Neural cell (in vitro differentiated cells): ENCODE results near the gene GGT6. TPM values are rescaled to one million over a fixed set of nuclear protein-coding genes. Genes with fewer than 3 reads are reported as not detected.
"Not testable (repeated sequence)": the region's sequence is repeated elsewhere in the genome, so short reads cannot be mapped to it uniquely, and the experiment has no call there.

Experiments
- H2AFZ ChIP-seq: fragments of 200-600, 300-800 bp; sonication (generic), shearing (Covaris generic); 2 replicates; pipeline ENCODE4 v1.6.0; 2014; ENCODE audit warnings: low read depth, mild to moderate bottlenecking, antibody characterized with exemption, low read length, moderate library complexity
- H3F3A ChIP-seq: fragments of 200-600 bp; shearing (Covaris generic); 2 replicates; pipeline ENCODE4 v1.6.1; 2016; ENCODE audit warnings: mild to moderate bottlenecking, moderate library complexity, mixed read lengths, antibody characterized with exemption, low read length; ENCODE audit not compliant: insufficient read depth, poor library complexity, severe bottlenecking
- H3K27ac ChIP-seq: fragments of 200-600, 300-800 bp; sonication (generic), shearing (Covaris generic); 2 replicates; pipeline ENCODE4 v1.5.1; 2014; ENCODE audit warnings: mild to moderate bottlenecking, low read length, moderate library complexity
- H3K27me3 ChIP-seq: fragments of 300-800, 200-600 bp; sonication (generic), shearing (Covaris generic); 2 replicates; pipeline ENCODE4 v1.6.0; 2014; ENCODE audit warnings: mild to moderate bottlenecking, low read depth, low read length, moderate library complexity; ENCODE audit not compliant: insufficient read depth
- H3K36me3 ChIP-seq: fragments of 300-800, 200-600 bp; sonication (generic), shearing (Covaris generic); 2 replicates; pipeline ENCODE4 v1.5.1; 2014; ENCODE audit warnings: mild to moderate bottlenecking, antibody characterized with exemption, low read length, moderate library complexity; ENCODE audit not compliant: insufficient read depth
- H3K4me2 ChIP-seq: fragments of 300-800, 200-600 bp; sonication (generic), shearing (Covaris generic); 2 replicates; pipeline ENCODE4 v1.6.0; 2014; ENCODE audit warnings: mild to moderate bottlenecking, low read length
- H3K4me3 ChIP-seq: fragments of 300-800, 200-600 bp; sonication (generic), shearing (Covaris generic); 2 replicates; pipeline ENCODE4 v1.5.1; 2014; ENCODE audit warnings: mild to moderate bottlenecking, low read length, moderate library complexity
- H3K79me2 ChIP-seq: fragments of 200-600 bp; shearing (Covaris generic); replicated peaks from 2 replicates; pipeline ENCODE4 v1.6.0; 2014; ENCODE audit warnings: mild to moderate bottlenecking, low read length, moderate library complexity; ENCODE audit not compliant: insufficient read depth
- H3K9ac ChIP-seq: fragments of 300-800, 200-600 bp; sonication (generic), shearing (Covaris generic); 2 replicates; pipeline ENCODE4 v1.6.1; 2016; ENCODE audit warnings: mild to moderate bottlenecking, low read length, mixed read lengths
- H3K9me2 ChIP-seq: fragments of 200-600 bp; shearing (Covaris generic); 2 replicates; pipeline ENCODE4 v1.6.1; 2016; ENCODE audit warnings: mild to moderate bottlenecking, low read length, mixed read lengths; ENCODE audit not compliant: insufficient read depth
- H3K9me3 ChIP-seq: fragments of 200-600, 300-800 bp; sonication (generic), shearing (Covaris generic); 2 replicates; pipeline ENCODE4 v1.6.1; 2016; ENCODE audit warnings: mild to moderate bottlenecking, mixed run types, low read length, moderate library complexity, mixed read lengths
- H4K20me1 ChIP-seq: fragments of 200-600 bp; shearing (Covaris generic); 2 replicates; pipeline ENCODE4 v1.6.1; 2016; ENCODE audit warnings: mild to moderate bottlenecking, mixed run types; ENCODE audit not compliant: insufficient read depth
- CTCF ChIP-seq: fragments of 450-650 bp; IDR thresholded peaks from 2 replicates; pipeline ENCODE4 v1.5.1; 2014; ENCODE audit warnings: antibody characterized with exemption, mild to moderate bottlenecking, moderate library complexity; ENCODE audit not compliant: poor library complexity, severe bottlenecking
- EP300 ChIP-seq: fragments of 450-650 bp; conservative IDR thresholded peaks from 2 replicates; pipeline ENCODE4 v1.6.1; 2014; ENCODE audit warnings: antibody characterized with exemption, mild to moderate bottlenecking, moderate library complexity; ENCODE audit not compliant: poor library complexity, severe bottlenecking
- EZH2 ChIP-seq: fragments of 200-600, 300-800 bp; shearing (Covaris generic), sonication (generic); IDR thresholded peaks from 2 replicates; pipeline ENCODE4 v1.6.1; 2014; ENCODE audit warnings: antibody characterized with exemption, low read length, borderline replicate concordance, mild to moderate bottlenecking; ENCODE audit not compliant: insufficient read depth, poor library complexity, severe bottlenecking
- MXI1 ChIP-seq: fragments of 450-650 bp; conservative IDR thresholded peaks from 2 replicates; pipeline ENCODE4 v1.6.1; 2014; ENCODE audit warnings: antibody characterized with exemption, mild to moderate bottlenecking; ENCODE audit not compliant: poor library complexity, severe bottlenecking
- POLR2AphosphoS5 ChIP-seq: IDR thresholded peaks from 2 replicates; pipeline ENCODE4 v1.6.1; 2012
- RAD21 ChIP-seq: fragments of 450-650 bp; conservative IDR thresholded peaks from 2 replicates; pipeline ENCODE4 v1.6.1; 2014; ENCODE audit warnings: antibody characterized with exemption, mild to moderate bottlenecking, moderate library complexity
- TAF1 ChIP-seq: IDR thresholded peaks from 2 replicates; pipeline ENCODE4 v1.6.1; 2012; ENCODE audit warnings: low read depth
- polyA plus RNA-seq: library from polyadenylated mRNA; depleted of rRNA; stranded (reverse); fragments of >200 nt; gene quantifications from 2 replicates; pipeline ENCODE4 v1.2.3, GENCODE V29; 2014
- TF ChIP-seq, protein P1 (sequence below): IDR thresholded peaks from 2 replicates; pipeline ENCODE4 v1.6.1; 2012; ENCODE audit warnings: borderline replicate concordance

Gene GGT6
- polyA plus RNA-seq, 1 donor from 2014 or later = not detected

GRCh38 chr17:4595685-4596342, 35.4 kb upstream of the GGT6 start:
- H3K4me3 ChIP-seq, H3K4me2 ChIP-seq, H3K36me3 ChIP-seq, H4K20me1 ChIP-seq, H3K9ac ChIP-seq, H3K9me3 ChIP-seq, H2AFZ ChIP-seq, H3K79me2 ChIP-seq, H3K27me3 ChIP-seq, H3F3A ChIP-seq, H3K9me2 ChIP-seq, H3K27ac ChIP-seq: not testable (repeated sequence)

GRCh38 chr17:4594931-4595684, 34.7 kb upstream of the GGT6 start:
- Histone ChIP-seq H3K4me2 (no peak overlapping the region), H4K20me1 (no peaks in the 10 kb centered on the region), H3K79me2 (no peaks in the 10 kb centered on the region), H2AFZ (no peak overlapping the region), H3K9me3 (no peaks in the 10 kb centered on the region), H3K4me3 (no peak overlapping the region), H3F3A (no peaks in the 10 kb centered on the region), H3K36me3 (no peaks in the 10 kb centered on the region), H3K27ac (no peak overlapping the region), H3K27me3 (no peaks in the 10 kb centered on the region), H3K9me2 (no peaks in the 10 kb centered on the region), H3K9ac (no peak overlapping the region)
- no peak for TF ChIP-seq MXI1
- TF ChIP-seq RAD21 = no peak
- TF ChIP-seq EP300 = no peak
- TF ChIP-seq POLR2AphosphoS5 = no peak
- no peak for TF ChIP-seq TAF1

DNA sequence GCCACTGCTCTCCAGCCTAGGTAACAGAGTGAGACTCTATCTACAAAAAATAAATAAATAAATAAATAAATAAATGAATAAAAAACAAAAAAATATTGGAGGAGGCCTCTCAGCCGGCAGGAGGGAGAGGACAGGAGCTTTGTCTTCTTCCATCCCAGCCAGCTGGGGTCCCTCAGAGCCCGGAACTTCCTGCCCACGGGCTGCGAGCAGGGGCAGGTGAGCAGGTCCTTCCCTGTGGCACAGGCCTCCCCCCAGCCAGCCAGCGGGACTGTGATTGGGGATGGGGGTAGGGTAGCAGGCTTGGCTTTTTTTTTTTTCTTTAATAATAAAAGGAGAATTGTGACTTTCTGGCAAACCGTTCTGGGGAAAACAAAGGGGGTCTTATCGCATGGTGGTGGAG, 34.0 kb upstream of the GGT6 start:
- Histone ChIP-seq H4K20me1 (no peaks in the 10 kb centered on the region), H2AFZ (no peak overlapping the region), H3K79me2 (no peaks in the 10 kb centered on the region), H3K4me3 (no peak overlapping the region), H3K36me3 (no peaks in the 10 kb centered on the region), H3K9me3 (no peaks in the 10 kb centered on the region), H3K9ac (no peak overlapping the region), H3K4me2 (no peak overlapping the region), H3F3A (no peaks in the 10 kb centered on the region), H3K9me2 (no peaks in the 10 kb centered on the region), H3K27me3 (no peaks in the 10 kb centered on the region), H3K27ac (no peak overlapping the region)
- TF ChIP-seq EZH2 (no peak), RAD21 (no peak), EP300 (no peak), MXI1 (no peak), CTCF (no peak)
- TF ChIP-seq, protein P1, sequence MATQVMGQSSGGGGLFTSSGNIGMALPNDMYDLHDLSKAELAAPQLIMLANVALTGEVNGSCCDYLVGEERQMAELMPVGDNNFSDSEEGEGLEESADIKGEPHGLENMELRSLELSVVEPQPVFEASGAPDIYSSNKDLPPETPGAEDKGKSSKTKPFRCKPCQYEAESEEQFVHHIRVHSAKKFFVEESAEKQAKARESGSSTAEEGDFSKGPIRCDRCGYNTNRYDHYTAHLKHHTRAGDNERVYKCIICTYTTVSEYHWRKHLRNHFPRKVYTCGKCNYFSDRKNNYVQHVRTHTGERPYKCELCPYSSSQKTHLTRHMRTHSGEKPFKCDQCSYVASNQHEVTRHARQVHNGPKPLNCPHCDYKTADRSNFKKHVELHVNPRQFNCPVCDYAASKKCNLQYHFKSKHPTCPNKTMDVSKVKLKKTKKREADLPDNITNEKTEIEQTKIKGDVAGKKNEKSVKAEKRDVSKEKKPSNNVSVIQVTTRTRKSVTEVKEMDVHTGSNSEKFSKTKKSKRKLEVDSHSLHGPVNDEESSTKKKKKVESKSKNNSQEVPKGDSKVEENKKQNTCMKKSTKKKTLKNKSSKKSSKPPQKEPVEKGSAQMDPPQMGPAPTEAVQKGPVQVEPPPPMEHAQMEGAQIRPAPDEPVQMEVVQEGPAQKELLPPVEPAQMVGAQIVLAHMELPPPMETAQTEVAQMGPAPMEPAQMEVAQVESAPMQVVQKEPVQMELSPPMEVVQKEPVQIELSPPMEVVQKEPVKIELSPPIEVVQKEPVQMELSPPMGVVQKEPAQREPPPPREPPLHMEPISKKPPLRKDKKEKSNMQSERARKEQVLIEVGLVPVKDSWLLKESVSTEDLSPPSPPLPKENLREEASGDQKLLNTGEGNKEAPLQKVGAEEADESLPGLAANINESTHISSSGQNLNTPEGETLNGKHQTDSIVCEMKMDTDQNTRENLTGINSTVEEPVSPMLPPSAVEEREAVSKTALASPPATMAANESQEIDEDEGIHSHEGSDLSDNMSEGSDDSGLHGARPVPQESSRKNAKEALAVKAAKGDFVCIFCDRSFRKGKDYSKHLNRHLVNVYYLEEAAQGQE = no peak
